Activated T-helper 1 cell treated with anti-CD3 and anti-CD28 coated beads, Interleukin-12 subunit alpha, Interleukin-12 subunit beta, Interleukin-2, Interleukin-4 antibody, amounts not matched to agents 30 ng/mL and 10 ng/mL and 1 ng/mL, durations not matched to agents 14 hours and 24 hours and 36 hours (primary cell): ENCODE results near the gene MAP4K1. TPM values are rescaled to one million over a fixed set of nuclear protein-coding genes. Genes with fewer than 3 reads are reported as not detected.

Experiments
- DNase-seq: peaks from one replicate; pipeline ENCODE4 v3.0.0; 2021; ENCODE audit warnings: low spot score
- H3K27ac Mint-ChIP-seq: one replicate; pipeline ENCODE4 v1.8.0; 2021; ENCODE audit warnings: mild to moderate bottlenecking, mixed read lengths
- H3K27me3 Mint-ChIP-seq: one replicate; pipeline ENCODE4 v1.8.0; 2022; ENCODE audit warnings: mild to moderate bottlenecking, moderate library complexity, mixed read lengths; ENCODE audit not compliant: insufficient read depth
- H3K36me3 Mint-ChIP-seq: one replicate; pipeline ENCODE4 v1.8.0; 2021; ENCODE audit warnings: low read depth, mixed read lengths
- H3K4me1 Mint-ChIP-seq: one replicate; pipeline ENCODE4 v1.8.0; 2021; ENCODE audit warnings: low read depth, mixed read lengths
- H3K4me3 Mint-ChIP-seq: one replicate; pipeline ENCODE4 v1.8.0; 2021; ENCODE audit warnings: mild to moderate bottlenecking, moderate library complexity, mixed read lengths
- H3K9me3 Mint-ChIP-seq: one replicate; pipeline ENCODE4 v1.8.0; 2021; ENCODE audit warnings: mixed read lengths
- intact Hi-C: fragments of 100-400 bp; cut with micrococcal nuclease; formaldehyde crosslinking; loops from one replicate; pipeline ENCODE4 v1.15.1; 2024
- total RNA-seq: library from RNA; stranded (reverse); gene quantifications from 2 replicates; pipeline ENCODE4 v1.2.3, GENCODE V29; 2022

Gene MAP4K1
- total RNA-seq = 159 and 182 TPM in 2 replicates

DNA sequence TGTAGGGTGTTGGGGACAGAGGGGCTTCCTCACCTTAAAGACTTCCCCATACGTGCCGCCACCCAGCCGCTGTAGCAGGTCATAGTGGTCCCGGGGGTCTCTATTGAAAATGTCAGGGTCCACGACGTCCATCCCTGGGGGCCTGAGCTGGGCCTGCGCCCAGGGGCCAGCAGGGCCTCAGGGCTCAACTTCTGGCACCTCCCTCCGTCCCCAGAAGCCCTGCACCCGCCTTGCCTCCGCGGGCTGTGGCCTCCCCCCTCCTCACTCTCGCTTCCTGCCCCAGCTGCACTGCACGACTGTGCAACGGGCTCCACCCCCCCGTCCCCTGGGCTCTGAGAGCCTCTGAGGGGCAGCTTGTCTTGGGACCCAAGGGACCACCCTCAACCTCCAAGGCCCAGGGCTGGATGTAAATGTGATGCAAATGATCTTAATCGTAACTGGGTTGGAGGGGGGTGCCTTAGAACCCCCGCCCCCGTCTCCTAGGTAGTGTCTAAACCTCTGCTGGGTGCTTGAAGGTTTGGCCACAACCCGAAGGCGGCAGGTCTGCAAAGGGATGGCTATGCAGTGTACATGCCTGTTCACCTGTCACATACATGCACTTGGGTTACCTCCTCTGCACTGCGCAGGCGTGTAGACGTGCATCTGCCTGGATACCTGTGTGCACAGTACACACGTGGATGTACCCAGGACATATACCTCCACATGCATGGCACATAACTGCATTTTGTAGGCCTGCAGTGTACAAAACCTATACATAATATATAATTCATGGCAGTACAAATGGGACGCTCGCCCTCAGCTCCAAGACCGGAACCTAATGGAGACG lies at the start of gene MAP4K1:
Gene MAP4K1, minus strand, starts transcription at position 190 of the 826 bp plus-strand sequence. Its CDS starts 58 bp downstream, at position 132.
- Mint-ChIP-seq H3K27ac (peak within 1 kb of the TSS; percentile 84), H3K4me3 (peak within 1 kb of the TSS; percentile 98), H3K27me3 (no peaks in the 10 kb centered on the region), H3K9me3 (no peaks in the 10 kb centered on the region), H3K4me1 (peaks cover 38% of the 10 kb centered on the region), H3K36me3 (peaks cover 35% of the 10 kb centered on the region)
- intact Hi-C loops = loop anchor here (1.0 to 10.0 kb wide), 7 partner anchors 37 to 713 kb away; partner anchors contain the start of genes FAM98C, MRPS12, SARS2 and SIPA1L3
- DNase-seq = peak; percentile 67

DNA sequence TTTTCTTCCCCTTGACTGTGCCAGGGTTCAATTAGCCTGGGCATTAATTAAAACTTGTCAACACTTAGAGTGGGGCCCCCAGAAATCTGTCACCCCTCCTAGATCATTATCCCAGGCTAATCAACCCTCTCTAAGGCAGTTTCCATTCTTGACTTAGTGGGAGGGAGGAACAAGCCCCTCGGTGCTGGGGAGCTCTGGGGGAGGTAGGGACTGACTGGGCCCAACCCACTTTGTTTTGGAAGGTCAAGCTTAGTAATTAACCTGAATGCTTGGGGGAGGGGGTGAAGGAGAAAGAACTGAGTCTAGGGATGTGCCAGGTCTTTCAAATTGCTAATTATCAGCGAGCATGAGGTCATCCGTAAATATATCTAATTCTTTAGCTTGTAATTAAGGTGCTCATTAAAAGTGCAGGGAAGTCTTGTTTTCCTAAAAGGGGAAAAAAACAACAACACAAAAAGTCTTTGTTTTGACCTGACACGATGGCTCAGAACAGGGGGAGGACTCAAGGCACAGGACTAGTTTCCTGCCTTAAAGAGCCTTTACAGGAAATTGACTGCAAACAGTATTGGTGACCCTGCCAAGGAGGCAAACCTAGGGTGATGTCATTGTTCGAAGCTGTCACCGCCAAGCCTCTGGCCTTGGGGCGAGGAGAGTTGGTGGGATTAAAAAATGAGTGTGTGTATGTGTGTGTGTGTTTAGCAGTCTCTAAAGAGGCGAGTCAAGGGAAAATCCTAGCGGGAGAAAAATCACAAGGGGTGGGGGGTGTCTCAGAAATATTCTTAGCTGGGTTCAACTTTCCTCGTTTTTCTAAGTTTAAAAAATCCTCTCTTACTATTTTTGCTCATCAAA lies 49.1 kb upstream of the MAP4K1 start:
- peak overlapping the region; percentile 83 for H3K27ac Mint-ChIP-seq
- no peaks in the 10 kb centered on the region for H3K27me3 Mint-ChIP-seq
- intact Hi-C loops = no loop called here
- peaks cover 85% of the 10 kb centered on the region for H3K4me1 Mint-ChIP-seq
- peak overlapping the region; percentile 53 for H3K4me3 Mint-ChIP-seq
- peaks cover 11% of the 10 kb centered on the region for H3K36me3 Mint-ChIP-seq
- no peak for DNase-seq
- H3K9me3 Mint-ChIP-seq = no peaks in the 10 kb centered on the region

DNA sequence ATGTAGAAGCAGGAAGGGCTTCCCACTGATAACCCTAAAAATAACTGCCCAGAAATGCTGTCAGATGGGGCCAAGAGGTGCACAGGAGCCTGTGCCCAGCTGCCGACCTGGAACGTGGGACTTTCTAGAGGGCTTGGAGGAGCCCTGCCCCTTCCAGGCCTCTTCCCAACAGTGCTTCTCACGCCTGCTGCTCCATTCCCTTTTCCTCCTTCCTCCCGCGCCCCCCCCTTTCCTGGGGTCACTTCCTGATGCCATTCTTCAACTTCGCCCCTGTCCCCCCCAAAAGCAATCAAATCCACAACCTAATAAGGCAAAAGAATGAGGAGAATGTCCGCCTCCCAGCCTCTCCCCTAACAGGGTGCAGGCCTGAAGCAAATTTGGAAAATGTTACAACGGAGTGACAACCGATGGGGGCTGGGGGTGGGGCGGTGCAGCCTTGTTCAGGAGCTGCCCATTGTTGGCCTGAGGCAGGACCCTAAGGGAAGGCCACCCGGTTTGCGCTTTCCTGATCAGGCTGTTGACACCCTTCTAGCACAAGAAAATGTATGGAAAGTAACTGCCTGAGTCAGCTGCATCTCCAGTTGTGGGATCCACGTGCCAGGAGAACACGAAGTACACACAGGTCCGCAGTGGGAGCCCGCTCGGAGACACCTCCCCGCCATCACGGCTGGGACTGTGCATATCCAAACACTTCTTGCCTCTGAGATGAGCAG lies 48.4 kb upstream of the MAP4K1 start:
- H3K4me1 Mint-ChIP-seq = peaks cover 78% of the 10 kb centered on the region
- H3K27me3 Mint-ChIP-seq = no peaks in the 10 kb centered on the region
- H3K27ac Mint-ChIP-seq = no peak overlapping the region
- intact Hi-C loops = no loop called here
- no peak overlapping the region for H3K4me3 Mint-ChIP-seq
- no peak for DNase-seq
- peaks cover 13% of the 10 kb centered on the region for H3K36me3 Mint-ChIP-seq
- H3K9me3 Mint-ChIP-seq = no peaks in the 10 kb centered on the region

GRCh38 chr19:38665219-38665931 lies 47.6 kb upstream of the MAP4K1 start:
- no peak for DNase-seq
- Mint-ChIP-seq H3K9me3 (no peaks in the 10 kb centered on the region), H3K4me3 (no peak overlapping the region), H3K27me3 (no peaks in the 10 kb centered on the region), H3K27ac (no peak overlapping the region), H3K36me3 (peaks cover 15% of the 10 kb centered on the region), H3K4me1 (peaks cover 80% of the 10 kb centered on the region)
- intact Hi-C loops = no loop called here

- no peak overlapping the region for H3K27ac Mint-ChIP-seq
- no peaks in the 10 kb centered on the region for H3K27me3 Mint-ChIP-seq
- intact Hi-C loops = no loop called here
- peaks cover 72% of the 10 kb centered on the region for H3K4me1 Mint-ChIP-seq
- peaks cover 15% of the 10 kb centered on the region for H3K36me3 Mint-ChIP-seq
- no peaks in the 10 kb centered on the region for H3K9me3 Mint-ChIP-seq
- no peak for DNase-seq
- peak overlapping the region; percentile 11 for H3K4me3 Mint-ChIP-seq
Observed at GRCh38 chr19:38664503-38665211, 46.9 kb upstream of the MAP4K1 start.

DNA sequence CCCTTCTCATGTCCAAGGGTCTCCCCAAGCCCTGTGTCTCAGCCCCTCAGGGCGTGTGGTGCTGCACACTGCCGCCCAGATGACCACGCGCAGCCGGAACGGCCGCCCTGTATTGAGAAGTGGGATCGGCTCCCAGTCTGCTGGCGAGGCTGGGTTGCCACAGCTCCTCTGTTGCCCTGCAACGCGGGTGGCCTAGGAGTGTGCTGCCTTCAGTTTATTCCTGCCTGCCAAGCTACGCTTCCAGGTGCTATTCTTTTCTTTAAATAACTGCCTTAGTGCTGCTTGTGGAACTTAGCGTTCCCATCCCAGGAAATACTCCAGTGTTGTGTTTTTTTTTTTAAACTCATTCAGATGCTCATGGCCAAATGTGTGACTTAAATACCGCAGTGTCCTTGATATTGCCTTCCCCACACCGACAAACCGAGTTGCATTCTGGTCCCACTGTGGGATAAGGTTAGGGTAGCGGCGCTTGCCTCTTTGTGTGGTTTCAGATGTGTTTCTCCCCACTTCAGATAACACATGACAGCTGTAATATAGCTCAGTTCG lies 46.3 kb upstream of the MAP4K1 start:
- peaks cover 66% of the 10 kb centered on the region for H3K4me1 Mint-ChIP-seq
- H3K36me3 Mint-ChIP-seq = peaks cover 14% of the 10 kb centered on the region
- peak overlapping the region; percentile 11 for H3K4me3 Mint-ChIP-seq
- H3K27ac Mint-ChIP-seq = no peak overlapping the region
- no peak for DNase-seq
- intact Hi-C loops = no loop called here
- H3K27me3 Mint-ChIP-seq = no peaks in the 10 kb centered on the region
- no peaks in the 10 kb centered on the region for H3K9me3 Mint-ChIP-seq

GRCh38 chr19:38663156-38663651 lies 45.5 kb upstream of the MAP4K1 start:
- no peak overlapping the region for H3K27ac Mint-ChIP-seq
- H3K27me3 Mint-ChIP-seq = no peaks in the 10 kb centered on the region
- no peak for DNase-seq
- no peak overlapping the region for H3K4me3 Mint-ChIP-seq
- peaks cover 14% of the 10 kb centered on the region for H3K36me3 Mint-ChIP-seq
- peaks cover 61% of the 10 kb centered on the region for H3K4me1 Mint-ChIP-seq
- intact Hi-C loops = no loop called here
- H3K9me3 Mint-ChIP-seq = no peaks in the 10 kb centered on the region

GRCh38 chr19:38662537-38663155 lies 44.9 kb upstream of the MAP4K1 start:
- intact Hi-C loops = no loop called here
- no peak overlapping the region for H3K4me3 Mint-ChIP-seq
- no peaks in the 10 kb centered on the region for H3K9me3 Mint-ChIP-seq
- no peak overlapping the region for H3K27ac Mint-ChIP-seq
- DNase-seq = no peak
- peaks cover 61% of the 10 kb centered on the region for H3K4me1 Mint-ChIP-seq
- peaks cover 18% of the 10 kb centered on the region for H3K36me3 Mint-ChIP-seq
- H3K27me3 Mint-ChIP-seq = no peaks in the 10 kb centered on the region

DNA sequence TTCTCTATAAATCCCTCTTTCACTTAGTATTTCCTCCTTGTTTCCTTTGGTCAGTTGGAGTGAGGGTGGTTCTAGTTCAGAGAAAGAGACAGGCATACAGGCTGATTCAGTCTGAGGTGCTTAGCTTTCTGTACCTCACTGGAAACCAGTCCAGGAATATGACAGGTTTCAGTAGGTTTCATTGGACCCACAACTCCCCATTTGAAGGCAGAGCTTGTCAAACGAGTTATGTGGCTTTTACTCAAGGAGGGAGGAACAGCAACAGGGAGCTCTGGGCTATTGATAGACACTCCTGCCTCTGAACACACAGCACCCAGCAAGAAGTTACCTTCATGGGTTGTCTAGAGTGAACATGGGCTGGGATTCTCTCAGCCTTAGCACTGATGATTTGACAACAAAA lies 44.2 kb upstream of the MAP4K1 start:
- Mint-ChIP-seq H3K27ac (no peak overlapping the region), H3K9me3 (no peaks in the 10 kb centered on the region), H3K4me3 (no peak overlapping the region), H3K4me1 (peaks cover 61% of the 10 kb centered on the region), H3K27me3 (no peaks in the 10 kb centered on the region), H3K36me3 (peaks cover 21% of the 10 kb centered on the region)
- DNase-seq = no peak
- intact Hi-C loops = no loop called here

GRCh38 chr19:38661136-38661535 lies 43.4 kb upstream of the MAP4K1 start:
- DNase-seq = no peak
- Mint-ChIP-seq H3K27me3 (no peaks in the 10 kb centered on the region), H3K9me3 (no peaks in the 10 kb centered on the region), H3K36me3 (peaks cover 21% of the 10 kb centered on the region), H3K4me3 (no peak overlapping the region), H3K4me1 (peaks cover 61% of the 10 kb centered on the region), H3K27ac (no peak overlapping the region)
- intact Hi-C loops = no loop called here

DNA sequence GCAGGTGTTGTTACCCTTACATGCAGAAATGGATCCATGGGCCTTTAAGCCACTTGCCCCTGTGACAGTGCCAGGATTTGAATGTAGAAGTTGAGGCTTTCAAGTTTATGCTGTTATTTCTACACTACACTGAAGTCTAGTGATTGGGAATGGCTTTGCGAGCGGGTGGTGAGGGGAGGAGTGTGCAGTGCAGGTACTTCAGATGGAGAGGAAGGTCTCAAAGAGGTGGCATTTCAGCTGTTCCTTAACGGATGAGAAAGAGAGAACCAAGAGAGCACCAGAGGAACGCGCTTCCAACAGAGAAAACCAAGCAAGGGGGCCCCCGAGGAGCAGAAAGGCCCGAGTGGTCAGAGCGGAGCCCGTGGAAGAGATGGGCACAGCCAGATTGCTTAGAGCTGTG lies 43.0 kb upstream of the MAP4K1 start:
- intact Hi-C loops = no loop called here
- peaks cover 21% of the 10 kb centered on the region for H3K36me3 Mint-ChIP-seq
- no peak overlapping the region for H3K4me3 Mint-ChIP-seq
- H3K9me3 Mint-ChIP-seq = no peaks in the 10 kb centered on the region
- no peaks in the 10 kb centered on the region for H3K27me3 Mint-ChIP-seq
- no peak for DNase-seq
- no peak overlapping the region for H3K27ac Mint-ChIP-seq
- H3K4me1 Mint-ChIP-seq = peaks cover 61% of the 10 kb centered on the region
